HepG2 (cell line): ENCODE data around the gene BSG. TPM values are rescaled to one million over a fixed set of nuclear protein-coding genes. Genes with fewer than 3 reads are reported as not detected.

Experiments
- CBFB ChIP-seq: sonication (generic); formaldehyde crosslinking; IDR thresholded peaks from 2 replicates; pipeline ENCODE4 v1.4.0; 2020; ENCODE audit warnings: missing genetic modification reagents
- EEA1 ChIP-seq: sonication (generic); formaldehyde crosslinking; IDR thresholded peaks from 2 replicates; pipeline ENCODE4 v1.5.1; 2020; ENCODE audit warnings: mild to moderate bottlenecking, missing genetic modification reagents, borderline replicate concordance
- FIP1L1 ChIP-seq: fragments of 200-400 bp; formaldehyde crosslinking; IDR thresholded peaks from 2 replicates; pipeline ENCODE4 v1.6.1; 2018; ENCODE audit warnings: low read depth, mild to moderate bottlenecking, low read length, moderate library complexity, borderline replicate concordance; ENCODE audit not compliant: insufficient read depth
- MAZ ChIP-seq, 2 experiments: sonication (generic) in 1 of 2; formaldehyde crosslinking in 1 of 2; IDR thresholded peaks; 2 replicates each; pipeline versions ENCODE4 v1.5.0 to v1.6.1; 2012 to 2020; ENCODE audit warnings: low read depth in 2 of 2, mild to moderate bottlenecking in 2 of 2, borderline replicate concordance in 1 of 2, improper control_type of control experiment in 1 of 2, low read length in 1 of 2, missing genetic modification reagents in 1 of 2, moderate library complexity in 1 of 2
- MED8 ChIP-seq: sonication (generic); formaldehyde crosslinking; IDR thresholded peaks from 2 replicates; pipeline ENCODE4 v1.8.1; 2023; ENCODE audit warnings: mild to moderate bottlenecking, missing genetic modification reagents; ENCODE audit not compliant: insufficient replicate concordance
- MLXIP ChIP-seq: sonication (generic); formaldehyde crosslinking; IDR thresholded peaks from 2 replicates; pipeline ENCODE4 v1.9.0; 2021; ENCODE audit warnings: missing genetic modification reagents, borderline replicate concordance
- MTA1 ChIP-seq: sonication (generic); formaldehyde crosslinking; IDR thresholded peaks from 2 replicates; pipeline ENCODE4 v1.4.0; 2020; ENCODE audit warnings: missing genetic modification reagents, mild to moderate bottlenecking, borderline replicate concordance
- NBN ChIP-seq: fragments of 450-650 bp; conservative IDR thresholded peaks from 2 replicates; pipeline ENCODE4 v1.6.1; 2017
- NR1H2 ChIP-seq: sonication (generic); formaldehyde crosslinking; IDR thresholded peaks from 2 replicates; pipeline ENCODE4 v1.8.1; 2022; ENCODE audit warnings: low read depth, missing genetic modification reagents, borderline replicate concordance
- SNAPC2 ChIP-seq: sonication (generic); formaldehyde crosslinking; IDR thresholded peaks from 2 replicates; pipeline ENCODE4 v1.8.1; 2022; ENCODE audit warnings: mild to moderate bottlenecking, missing genetic modification reagents
- TERF1 ChIP-seq: sonication (generic); formaldehyde crosslinking; IDR thresholded peaks from 2 replicates; pipeline ENCODE4 v1.8.0; 2022; ENCODE audit warnings: mild to moderate bottlenecking, missing genetic modification reagents, moderate library complexity
- U2AF1 ChIP-seq: fragments of 200-400 bp; formaldehyde crosslinking; optimal IDR thresholded peaks from 2 replicates; pipeline ENCODE3; 2017; ENCODE audit warnings: mild to moderate bottlenecking, low read depth, low read length
- ZFP41 ChIP-seq: sonication (generic); formaldehyde crosslinking; IDR thresholded peaks from 2 replicates; pipeline ENCODE4 v1.4.0; 2020; ENCODE audit warnings: mild to moderate bottlenecking, missing genetic modification reagents, borderline replicate concordance
- ZMYM4 ChIP-seq: sonication (generic); formaldehyde crosslinking; IDR thresholded peaks from 2 replicates; pipeline ENCODE4 v1.8.1; 2023; ENCODE audit warnings: mild to moderate bottlenecking, missing genetic modification reagents
- ZNF12 ChIP-seq: sonication (generic); formaldehyde crosslinking; IDR thresholded peaks from 2 replicates; pipeline ENCODE4 v1.5.0; 2020; ENCODE audit warnings: missing genetic modification reagents
- ZNF292 ChIP-seq: sonication (generic); formaldehyde crosslinking; IDR thresholded peaks from 2 replicates; pipeline ENCODE4 v1.8.1; 2022; ENCODE audit warnings: mild to moderate bottlenecking, low read depth, missing genetic modification reagents, borderline replicate concordance
- ZNF572 ChIP-seq: sonication (generic); formaldehyde crosslinking; IDR thresholded peaks from 2 replicates; pipeline ENCODE4 v1.5.1; 2020; ENCODE audit warnings: mild to moderate bottlenecking, missing genetic modification reagents
- ZNF597 ChIP-seq: sonication (generic); formaldehyde crosslinking; IDR thresholded peaks from 2 replicates; pipeline ENCODE4 v1.5.0; 2020; ENCODE audit warnings: missing genetic modification reagents
- ZNF614 ChIP-seq: IDR thresholded peaks from 2 replicates; pipeline ENCODE4 v1.6.1; 2018; ENCODE audit warnings: missing biosample characterization, missing genetic modification reagents, inconsistent platforms, borderline replicate concordance
- ZNF784 ChIP-seq: sonication (generic); formaldehyde crosslinking; IDR thresholded peaks from 2 replicates; pipeline ENCODE4 v1.5.1; 2020; ENCODE audit warnings: missing genetic modification reagents, mild to moderate bottlenecking, borderline replicate concordance
- ZNF839 ChIP-seq: sonication (generic); formaldehyde crosslinking; IDR thresholded peaks from 2 replicates; pipeline ENCODE4 v1.4.0; 2020; ENCODE audit warnings: missing genetic modification reagents, mild to moderate bottlenecking, borderline replicate concordance
- polyA plus RNA-seq, 8 experiments: library from polyadenylated mRNA; depleted of rRNA in 3 of 8; stranded (reverse) in 7 of 8; unstranded in 1 of 8; fragments of >200 nt; fragmentation: Illumina TruSeq in 4 of 8; extraction: Trizol in 4 of 8; gene quantifications; 2 replicates each; pipeline versions ENCODE4 v1.2.1 to v1.2.3, GENCODE V29; 2011 to 2016; ENCODE audit warnings: low read depth in 4 of 8, missing spikeins in 1 of 8, mixed read lengths in 1 of 8; ENCODE audit not compliant: insufficient read depth in 1 of 8
- total RNA-seq, 5 experiments: library from RNA; depleted of rRNA; stranded (reverse); fragments of >200 nt; fragmentation: Illumina TruSeq; extraction: Trizol; gene quantifications; 2 replicates each; pipeline ENCODE4 v1.2.3, GENCODE V29; 2016; ENCODE audit warnings: low read depth in 1 of 5

Gene BSG
- total and polyA plus RNA-seq, 2 of the 13 experiments (the other 11 are each of a cell fraction or from before 2014, with no cell fraction given) = 309 to 754 TPM

- TF ChIP-seq MAZ (IDR thresholded peaks at IDR 0.05; ENCODE audit: borderline replicate concordance, low read depth, low read length) = peak; percentile 78
- peak; percentile 78; the same call in 1 of the 2 replicates for TF ChIP-seq MAZ (CRISPR knock-in tag; IDR thresholded peaks at IDR 0.05; ENCODE audit: low read depth)
- no peak for TF ChIP-seq MLXIP (CRISPR knock-in tag)
- no peak for TF ChIP-seq ZNF597 (CRISPR knock-in tag)
- TF ChIP-seq ZNF839 (CRISPR knock-in tag) = no peak
- TF ChIP-seq NBN = no peak
- TF ChIP-seq ZFP41 (CRISPR knock-in tag) = no peak
- TF ChIP-seq NR1H2 (CRISPR knock-in tag) = no peak
- peak; percentile 79; the same call in 1 of the 2 replicates for TF ChIP-seq ZNF614
- no peak for TF ChIP-seq TERF1 (CRISPR knock-in tag)
- TF ChIP-seq ZNF572 (CRISPR knock-in tag) = no peak
- 0 out of 2 replicates have a peak, but pooled peaks have one; percentile 15 for TF ChIP-seq MTA1 (CRISPR knock-in tag)
- peak; percentile 64 for TF ChIP-seq ZMYM4 (CRISPR knock-in tag)
- no peak for TF ChIP-seq FIP1L1
- no peak for TF ChIP-seq MED8 (CRISPR knock-in tag)
- no peak for TF ChIP-seq U2AF1
- no peak for TF ChIP-seq ZNF292 (CRISPR knock-in tag)
- TF ChIP-seq ZNF12 (CRISPR knock-in tag) = no peak
- TF ChIP-seq CBFB = no peak; the same call in 1 of the 2 replicates
- no peak; the same call in 1 of the 2 replicates for TF ChIP-seq EEA1 (CRISPR knock-in tag)
- TF ChIP-seq SNAPC2 (CRISPR knock-in tag) = no peak; the same call in 1 of the 2 replicates
- TF ChIP-seq ZNF784 (CRISPR knock-in tag) = no peak; the same call in 1 of the 2 replicates
Measured at GRCh38 chr19:572140-572742, at the start of gene BSG (continued).
